ENCODE data around the gene PSMD7.

GRCh38 chr16:74279805-74280204 is 16.8 kb upstream of the PSMD7 start:
- TF ChIP-seq POLR2A (IDR thresholded peaks at IDR 0.05) (no peak), CTCF (IDR thresholded peaks at IDR 0.05) (no peak)

Measured in tibial nerve (tissue), 3 donors.